Hepatocyte (in vitro differentiated cells): ENCODE results near the gene AZIN2.

Experiments used
- EZH2phosphoT487 ChIP-seq: fragments of 200-600 bp; sonication (generic); IDR thresholded peaks from one replicate; pipeline ENCODE4 v1.6.1; 2018; ENCODE audit warnings: antibody characterized with exemption, mild to moderate bottlenecking, low read depth, moderate library complexity; ENCODE audit not compliant: unreplicated experiment, severe bottlenecking
- TF ChIP-seq, protein P1 (sequence below): fragments of 200-600 bp; sonication (generic); IDR thresholded peaks from 2 replicates; pipeline ENCODE4 v1.5.1; 2016; ENCODE audit warnings: antibody characterized with exemption, mild to moderate bottlenecking; ENCODE audit not compliant: poor library complexity

DNA sequence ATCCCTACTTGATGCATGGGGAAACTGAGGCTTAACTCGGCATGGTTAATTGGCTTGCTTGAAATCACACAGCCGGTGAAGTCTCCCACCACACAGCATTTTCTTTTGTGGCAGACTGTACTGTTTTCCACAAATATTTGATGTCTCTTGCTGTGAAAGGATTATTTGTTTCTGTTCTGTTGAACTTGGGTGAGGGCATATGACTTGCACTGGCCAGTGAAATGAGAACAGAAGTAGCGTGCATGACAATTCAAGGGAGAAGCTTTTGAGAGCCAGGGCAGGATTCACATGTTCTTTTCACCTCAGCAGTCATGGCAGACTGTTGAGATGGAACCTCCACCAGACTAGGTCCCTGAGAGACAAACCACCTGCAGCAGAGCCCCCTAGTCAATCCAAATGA lies 32.5 kb upstream of the AZIN2 start:
- TF ChIP-seq, protein P1, sequence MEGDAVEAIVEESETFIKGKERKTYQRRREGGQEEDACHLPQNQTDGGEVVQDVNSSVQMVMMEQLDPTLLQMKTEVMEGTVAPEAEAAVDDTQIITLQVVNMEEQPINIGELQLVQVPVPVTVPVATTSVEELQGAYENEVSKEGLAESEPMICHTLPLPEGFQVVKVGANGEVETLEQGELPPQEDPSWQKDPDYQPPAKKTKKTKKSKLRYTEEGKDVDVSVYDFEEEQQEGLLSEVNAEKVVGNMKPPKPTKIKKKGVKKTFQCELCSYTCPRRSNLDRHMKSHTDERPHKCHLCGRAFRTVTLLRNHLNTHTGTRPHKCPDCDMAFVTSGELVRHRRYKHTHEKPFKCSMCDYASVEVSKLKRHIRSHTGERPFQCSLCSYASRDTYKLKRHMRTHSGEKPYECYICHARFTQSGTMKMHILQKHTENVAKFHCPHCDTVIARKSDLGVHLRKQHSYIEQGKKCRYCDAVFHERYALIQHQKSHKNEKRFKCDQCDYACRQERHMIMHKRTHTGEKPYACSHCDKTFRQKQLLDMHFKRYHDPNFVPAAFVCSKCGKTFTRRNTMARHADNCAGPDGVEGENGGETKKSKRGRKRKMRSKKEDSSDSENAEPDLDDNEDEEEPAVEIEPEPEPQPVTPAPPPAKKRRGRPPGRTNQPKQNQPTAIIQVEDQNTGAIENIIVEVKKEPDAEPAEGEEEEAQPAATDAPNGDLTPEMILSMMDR, result no peak
- TF ChIP-seq EZH2phosphoT487, result no peak
